Osteoblast (primary cell): Measurements from ENCODE around the gene CALCOCO2. TPM values are rescaled to one million over a fixed set of nuclear protein-coding genes. Genes with fewer than 3 reads are reported as not detected.
"Not testable (repeated sequence)": the region's sequence is repeated elsewhere in the genome, so short reads cannot be mapped to it uniquely, and the experiment has no call there.

ENCODE experiments used
- DNase-seq: peaks from one replicate; pipeline ENCODE4 v3.0.0; 2011; ENCODE audit warnings: low spot score, mixed read lengths; ENCODE audit not compliant: insufficient read length; ENCODE audit errors: missing footprints
- H2AFZ ChIP-seq: 2 replicates; pipeline ENCODE4 v1.6.0; 2011; ENCODE audit warnings: mild to moderate bottlenecking, low read length
- H3K27ac ChIP-seq: 2 replicates; pipeline ENCODE4 v1.5.1; 2011; ENCODE audit warnings: mild to moderate bottlenecking, low read depth, low read length, moderate library complexity
- H3K27me3 ChIP-seq: 2 replicates; pipeline ENCODE4 v1.6.0; 2012; ENCODE audit warnings: mild to moderate bottlenecking, control low read depth, inconsistent platforms, low read length, moderate library complexity; ENCODE audit not compliant: insufficient read depth
- H3K36me3 ChIP-seq: 2 replicates; pipeline ENCODE4 v1.5.1; 2011; ENCODE audit warnings: mild to moderate bottlenecking, low read length, control low read depth, moderate library complexity; ENCODE audit not compliant: insufficient read depth
- H3K4me1 ChIP-seq: 2 replicates; pipeline ENCODE4 v1.5.1; 2011; ENCODE audit warnings: mild to moderate bottlenecking, low read length, control low read depth, moderate library complexity; ENCODE audit not compliant: insufficient read depth
- H3K4me2 ChIP-seq: 2 replicates; pipeline ENCODE4 v1.6.0; 2011; ENCODE audit warnings: mild to moderate bottlenecking, low read length; ENCODE audit not compliant: insufficient read depth
- H3K4me3 ChIP-seq: fragments of 200-600 bp; sonication (generic); 3 replicates; pipeline ENCODE4 v1.5.1; 2012; ENCODE audit warnings: mild to moderate bottlenecking, low read length, inconsistent platforms; ENCODE audit not compliant: insufficient read depth
- H3K79me2 ChIP-seq: 2 replicates; pipeline ENCODE4 v1.6.0; 2012; ENCODE audit warnings: mild to moderate bottlenecking, low read length, control low read depth, inconsistent platforms; ENCODE audit not compliant: insufficient read depth
- H3K9me3 ChIP-seq: 2 replicates; pipeline ENCODE4 v1.5.1; 2011; ENCODE audit warnings: low read depth, low read length, control low read depth
- H4K20me1 ChIP-seq: 2 replicates; pipeline ENCODE4 v1.6.0; 2012; ENCODE audit warnings: mild to moderate bottlenecking, low read length, control low read depth; ENCODE audit not compliant: insufficient read depth
- CTCF ChIP-seq: IDR thresholded peaks from 2 replicates; pipeline ENCODE4 v1.5.1; 2011; ENCODE audit warnings: mild to moderate bottlenecking, low read depth, low read length, moderate library complexity; ENCODE audit errors: extremely low read depth
- total RNA-seq: library from RNA; depleted of rRNA; stranded (reverse); fragments of >200 nt; gene quantifications from 2 replicates; pipeline ENCODE4 v1.2.3, GENCODE V29; 2012

Gene CALCOCO2
- total RNA-seq, 1 donor = 105 TPM

- no peak overlapping the region for H3K27ac ChIP-seq
- no peak overlapping the region for H3K4me3 ChIP-seq
- H2AFZ ChIP-seq = no peak overlapping the region
- no peaks in the 10 kb centered on the region for H3K4me1 ChIP-seq
- no peak for TF ChIP-seq CTCF
- H3K27me3 ChIP-seq = peaks cover 12% of the 10 kb centered on the region
- no peaks in the 10 kb centered on the region for H4K20me1 ChIP-seq
- no peaks in the 10 kb centered on the region for H3K79me2 ChIP-seq
- DNase-seq = no peak
- no peak overlapping the region for H3K4me2 ChIP-seq
- H3K36me3 ChIP-seq = no peaks in the 10 kb centered on the region
- no peaks in the 10 kb centered on the region for H3K9me3 ChIP-seq
Measured at GRCh38 chr17:48871551-48872351, 40.9 kb downstream of the CALCOCO2 start.

GRCh38 chr17:48872409-48872808, 41.6 kb downstream of the CALCOCO2 start:
- not testable (repeated sequence) for H3K4me2 ChIP-seq, H3K9me3 ChIP-seq, H3K27ac ChIP-seq, H3K79me2 ChIP-seq, H3K36me3 ChIP-seq, H3K4me3 ChIP-seq, H2AFZ ChIP-seq, H4K20me1 ChIP-seq, H3K4me1 ChIP-seq, DNase-seq
- peaks cover 14% of the 10 kb centered on the region for H3K27me3 ChIP-seq

GRCh38 chr17:48873209-48873608, 42.4 kb downstream of the CALCOCO2 start:
- H2AFZ ChIP-seq = no peak overlapping the region
- H3K36me3 ChIP-seq = no peaks in the 10 kb centered on the region
- TF ChIP-seq CTCF = no peak
- no peaks in the 10 kb centered on the region for H4K20me1 ChIP-seq
- H3K4me1 ChIP-seq = no peaks in the 10 kb centered on the region
- no peaks in the 10 kb centered on the region for H3K79me2 ChIP-seq
- no peak overlapping the region for H3K4me2 ChIP-seq
- peaks cover 14% of the 10 kb centered on the region for H3K27me3 ChIP-seq
- no peaks in the 10 kb centered on the region for H3K9me3 ChIP-seq
- no peak overlapping the region for H3K27ac ChIP-seq
- no peak for DNase-seq
- H3K4me3 ChIP-seq = no peak overlapping the region

- no peak for DNase-seq
- Histone ChIP-seq H3K27ac (no peak overlapping the region), H2AFZ (no peak overlapping the region), H3K36me3 (no peaks in the 10 kb centered on the region), H3K9me3 (no peaks in the 10 kb centered on the region), H3K27me3 (peaks cover 14% of the 10 kb centered on the region), H3K4me3 (no peak overlapping the region), H3K4me2 (no peak overlapping the region), H3K4me1 (no peaks in the 10 kb centered on the region), H3K79me2 (no peaks in the 10 kb centered on the region), H4K20me1 (no peaks in the 10 kb centered on the region)
- no peak for TF ChIP-seq CTCF
Measured at GRCh38 chr17:48873696-48874443, 43.0 kb downstream of the CALCOCO2 start.
